ENCODE data around the gene ZBED5.
"Not testable (repeated sequence)": the region's sequence is repeated elsewhere in the genome, so short reads cannot be mapped to it uniquely, and the experiment has no call there.

Gene ZBED5

DNA sequence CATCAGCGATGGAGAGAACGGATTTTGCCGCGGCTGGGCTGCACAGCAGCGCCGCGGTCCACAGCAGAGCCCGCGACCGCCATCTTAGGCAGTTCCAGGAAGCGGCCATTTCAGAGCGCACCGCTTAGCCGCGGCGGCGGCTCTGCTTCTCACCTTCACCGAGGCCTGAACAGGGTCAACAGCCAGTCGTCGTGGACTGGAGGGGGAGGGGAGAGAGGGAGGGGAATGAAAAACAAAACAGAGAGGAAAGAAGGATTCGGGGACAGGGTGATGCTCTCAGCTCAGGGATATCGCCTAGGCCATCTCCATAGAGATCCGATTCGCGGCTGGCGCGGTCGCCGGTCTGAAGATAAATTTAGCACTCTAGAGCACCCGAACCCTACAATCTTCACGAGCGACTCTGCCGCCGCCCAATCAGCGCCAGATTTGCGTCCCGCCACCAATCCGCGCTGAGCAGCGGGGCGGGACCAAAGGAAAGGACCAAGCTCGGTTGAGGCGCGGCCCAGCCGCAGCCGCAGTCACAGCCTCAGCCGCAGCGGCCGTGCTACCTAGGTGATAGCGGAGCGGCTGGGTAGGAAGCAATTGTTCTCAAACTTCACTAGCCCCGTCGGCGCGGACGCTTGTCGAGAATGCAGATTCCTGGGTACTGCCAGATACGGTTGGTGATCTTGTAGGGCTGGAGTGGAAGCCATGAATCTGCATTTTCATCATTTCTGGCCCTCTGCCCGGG is at the start of gene ZBED5:
Gene ZBED5, minus strand, starts transcription at position 345 of the 730 bp plus-strand sequence. CDS start 3,108 bp downstream, outside the sequence.
- DNase-seq: peak; percentile 98

DNA sequence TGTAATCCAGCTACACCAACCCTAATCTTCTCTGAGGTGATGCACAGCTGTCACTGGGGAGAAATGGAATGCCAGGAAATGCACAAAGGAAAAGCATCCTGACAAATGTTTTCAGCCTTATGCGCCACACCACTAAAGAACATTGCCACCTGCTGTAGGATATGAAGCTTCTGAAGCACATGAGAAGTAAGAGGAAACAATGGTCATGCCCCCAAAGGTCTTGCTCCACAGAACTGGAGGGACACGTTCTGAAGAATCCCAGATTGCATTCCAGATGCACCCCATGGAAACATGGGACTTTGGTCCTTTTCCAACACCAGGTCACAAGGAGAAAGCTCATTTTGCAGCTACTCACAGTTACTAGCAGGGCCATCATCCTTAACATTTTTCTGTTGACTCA is 48.7 kb upstream of the ZBED5 start:
- no peak for DNase-seq

DNA sequence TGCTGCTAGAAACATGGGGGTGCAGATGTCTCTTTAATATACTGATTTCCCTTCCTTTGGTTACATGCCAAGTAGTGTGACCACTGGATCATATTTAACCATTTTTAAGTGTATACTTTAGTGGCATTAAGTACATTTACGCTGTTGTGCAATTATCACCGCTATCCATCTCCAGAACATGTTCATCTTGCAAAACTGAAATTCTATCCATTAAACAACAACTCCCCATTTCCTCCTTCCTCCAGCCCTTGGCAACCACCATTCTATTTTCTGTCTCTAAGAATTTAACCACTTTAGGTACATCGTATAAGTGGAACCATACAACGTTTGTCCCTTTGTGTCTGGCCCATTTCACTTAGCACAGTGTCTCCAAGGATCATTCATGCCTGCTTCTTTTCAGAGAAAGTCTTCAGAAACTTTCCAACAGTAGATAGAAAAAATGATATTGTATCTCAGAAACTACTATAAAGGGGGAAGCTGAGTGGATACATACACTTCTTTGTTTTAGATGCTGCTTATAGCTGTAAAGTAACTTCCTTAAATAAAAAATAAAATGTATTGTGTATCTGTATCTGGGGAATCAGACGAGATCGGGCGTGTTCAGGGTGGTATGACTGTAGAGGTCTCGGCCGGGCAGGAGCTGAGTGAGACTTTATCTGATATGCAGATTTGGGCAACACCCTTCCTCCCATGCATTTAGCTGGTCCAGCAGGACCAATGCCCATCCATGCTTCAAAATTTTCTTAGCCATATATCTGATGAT is 44.6 kb upstream of the ZBED5 start:
- no peak for DNase-seq

DNA sequence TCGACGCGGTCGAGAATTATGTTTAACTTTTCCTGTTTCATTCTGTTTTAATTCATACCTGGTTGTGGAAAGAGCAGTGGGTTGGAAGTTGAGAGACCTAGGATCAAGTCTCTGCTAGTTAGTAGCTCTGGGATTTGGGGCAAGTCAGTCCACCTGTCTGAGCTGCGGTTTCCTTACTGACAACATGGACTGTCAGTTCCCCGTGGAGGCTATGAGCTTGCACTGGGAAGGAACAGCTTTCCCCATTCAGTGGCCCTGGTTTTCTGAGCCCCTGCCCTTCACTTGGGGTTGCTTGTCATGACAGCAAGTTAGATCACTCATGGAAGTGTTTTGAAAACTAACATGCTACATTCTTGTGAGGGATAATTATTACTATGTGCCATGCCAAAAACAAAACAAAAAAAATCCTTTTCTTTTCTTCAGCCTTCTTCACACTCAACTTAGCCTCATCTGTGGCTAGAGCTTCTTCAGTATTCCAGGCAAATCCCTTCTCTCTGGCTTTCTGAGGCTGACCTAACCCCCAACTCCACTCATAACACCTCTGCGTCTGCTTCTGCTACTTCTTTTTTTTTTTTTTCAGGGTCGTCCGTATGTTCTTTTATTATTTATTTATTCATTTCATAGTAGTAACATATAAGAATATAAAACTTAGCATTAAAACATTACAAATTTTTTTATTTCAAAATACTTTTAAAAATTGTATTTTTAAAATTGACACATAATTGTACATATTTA is 43.0 kb upstream of the ZBED5 start:
- no peak for DNase-seq

DNA sequence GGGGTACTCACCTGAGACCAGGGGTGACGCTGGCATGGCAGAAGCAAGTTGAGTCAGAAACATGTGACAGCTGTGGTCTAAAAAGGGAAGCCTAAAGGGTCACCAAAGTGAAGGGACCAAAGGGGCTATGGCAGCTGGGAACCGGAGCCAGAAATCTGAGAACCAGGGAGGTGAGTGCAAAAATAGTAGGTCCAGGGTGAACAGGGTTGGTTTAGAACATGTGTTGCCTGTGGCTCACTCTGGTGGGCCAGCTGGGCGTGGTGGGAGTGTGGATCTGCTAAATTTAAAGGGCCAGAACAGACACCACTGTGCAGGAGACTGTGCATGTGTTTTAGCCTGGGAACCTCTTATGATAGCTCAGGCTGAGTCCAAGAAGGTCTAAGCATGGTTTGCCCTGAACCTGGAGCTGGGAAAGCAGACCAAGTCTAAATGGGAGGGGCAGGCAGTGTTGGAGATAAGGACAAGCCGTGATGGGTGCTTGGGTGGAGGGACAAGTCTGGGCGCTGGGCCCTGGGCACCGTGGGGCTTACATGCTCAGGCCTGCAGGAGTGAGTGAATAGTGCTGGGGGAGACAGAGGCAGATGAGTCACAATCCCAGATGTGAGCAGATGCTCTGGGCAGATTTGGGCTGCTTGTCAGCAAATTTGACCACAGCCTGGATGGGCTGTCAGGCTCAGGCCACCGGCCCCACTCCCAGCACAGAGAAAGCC is 41.4 kb upstream of the ZBED5 start:
- DNase-seq: peak; percentile 75

DNA sequence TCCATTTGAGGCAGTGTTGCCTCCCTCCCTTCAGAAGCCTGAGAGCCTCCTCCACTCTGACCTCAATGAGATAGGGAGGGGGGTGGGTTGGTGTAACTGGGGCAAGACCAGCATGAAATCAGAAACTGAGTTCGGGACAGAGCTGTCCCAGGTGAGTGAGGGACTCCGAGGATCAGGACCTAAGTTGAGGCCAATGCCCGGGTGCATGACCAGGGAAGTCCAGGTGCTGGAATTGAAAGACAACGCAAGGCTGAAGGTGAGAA is 40.8 kb upstream of the ZBED5 start:
- DNase-seq: no peak

GRCh38 chr11:10898003-10898762 is 40.3 kb upstream of the ZBED5 start:
- no peak for DNase-seq

DNA sequence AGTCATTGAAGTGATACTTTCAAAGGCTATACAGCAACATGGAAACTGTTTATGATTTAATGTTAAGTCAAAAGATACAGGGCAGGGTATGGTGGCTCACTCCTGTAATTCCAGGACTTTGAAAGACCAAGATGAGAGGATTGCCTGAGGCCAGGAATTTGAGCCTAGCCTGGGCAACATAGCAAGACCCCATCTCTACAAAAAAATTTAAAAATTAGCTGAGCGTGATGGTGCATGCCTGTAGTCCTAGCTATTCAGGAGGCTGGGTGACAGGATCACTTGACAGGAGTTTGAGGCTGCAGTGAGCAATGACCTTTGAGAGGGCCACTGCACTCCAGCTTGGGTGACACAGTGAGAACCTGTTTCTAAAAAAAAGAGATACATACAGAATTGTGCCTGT is 39.3 kb upstream of the ZBED5 start:
- no peak for DNase-seq

DNA sequence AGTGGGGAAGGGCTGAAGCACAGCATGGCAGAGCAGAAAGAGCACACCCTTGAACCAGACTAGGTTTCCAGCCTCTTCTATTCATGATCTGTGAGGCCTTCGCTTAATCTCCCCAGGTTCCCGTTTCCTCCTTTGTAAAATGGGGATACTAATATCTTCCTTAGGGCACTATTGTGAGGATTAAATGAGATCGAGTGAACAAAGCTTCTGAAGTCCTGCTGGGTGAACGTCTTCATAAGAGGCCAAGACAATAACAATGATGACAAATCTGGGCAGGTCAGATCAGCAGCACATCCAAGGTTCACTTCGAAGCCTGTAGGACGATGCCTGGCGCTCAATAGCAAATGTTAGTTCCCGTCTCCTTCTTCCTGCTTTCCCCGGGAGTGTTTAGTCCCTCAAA is 38.6 kb upstream of the ZBED5 start:
- DNase-seq: no peak

DNA sequence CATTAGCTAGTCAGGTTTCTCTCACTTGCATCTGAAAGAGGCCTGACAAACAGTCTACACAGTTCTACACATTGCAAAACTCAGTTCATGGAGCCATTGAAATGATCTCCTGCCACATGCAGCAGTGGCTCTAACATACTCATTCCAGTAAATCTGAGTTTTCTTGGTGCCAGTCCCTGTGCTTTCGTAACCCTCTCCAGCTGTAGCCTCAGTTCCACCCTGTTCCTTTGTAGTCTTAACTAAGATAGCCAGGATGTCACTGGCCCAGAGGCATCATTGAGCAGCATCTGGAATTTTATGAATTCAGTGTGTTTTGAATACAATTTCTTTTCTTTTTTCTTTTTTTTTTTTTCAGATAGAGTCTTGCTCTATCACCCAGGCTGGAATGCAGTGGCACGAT is 37.4 kb upstream of the ZBED5 start:
- no peak for DNase-seq

GRCh38 chr11:10894666-10895065 is 36.8 kb upstream of the ZBED5 start:
- no peak for DNase-seq

GRCh38 chr11:10893714-10894151 is 35.9 kb upstream of the ZBED5 start:
- DNase-seq: no peak

GRCh38 chr11:10892250-10892649 is 34.4 kb upstream of the ZBED5 start:
- no peak for DNase-seq

DNA sequence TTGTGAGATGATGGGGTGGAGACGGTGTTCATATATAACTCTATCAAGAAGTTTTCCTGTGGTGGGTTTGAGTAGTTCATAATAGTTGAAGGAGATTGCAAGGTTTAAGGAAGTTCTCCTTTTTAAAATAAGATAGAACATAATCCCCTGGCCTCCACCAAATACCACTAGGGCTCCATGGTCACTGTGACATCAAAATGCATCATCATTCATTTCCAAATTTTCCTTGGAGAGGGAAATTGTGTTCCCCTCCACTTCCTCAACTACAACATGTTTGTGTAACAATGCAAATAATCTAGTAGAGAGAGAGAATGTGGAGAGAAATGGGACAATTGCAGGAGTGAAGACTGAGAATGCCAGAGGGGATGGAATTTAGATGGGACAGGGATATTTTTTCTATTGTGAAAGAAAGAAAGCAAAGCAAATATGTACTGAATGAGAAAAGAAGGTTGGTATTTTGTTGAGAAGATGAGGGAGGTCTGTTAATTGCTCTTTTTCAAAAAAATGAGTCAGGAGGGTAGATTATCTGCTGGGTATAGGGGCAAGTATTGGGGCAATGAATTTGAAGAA is 33.4 kb upstream of the ZBED5 start:
- no peak for DNase-seq

GRCh38 chr11:10890083-10890482 is 32.2 kb upstream of the ZBED5 start:
- DNase-seq: not testable (repeated sequence)

GRCh38 chr11:10887307-10887706 is 29.5 kb upstream of the ZBED5 start:
- no peak for DNase-seq

GRCh38 chr11:10886652-10887250 is 28.9 kb upstream of the ZBED5 start:
- DNase-seq: no peak

- no peak for DNase-seq
Measured at GRCh38 chr11:10885703-10886363, 28.0 kb upstream of the ZBED5 start.

- DNase-seq: not testable (repeated sequence)
Measured at GRCh38 chr11:10884292-10884691, 26.4 kb upstream of the ZBED5 start.

GRCh38 chr11:10881892-10882291 is 24.0 kb upstream of the ZBED5 start:
- no peak for DNase-seq

Data from left hindlimb (tissue), 1 donor.